Mucosa of descending colon (tissue), 3 donors: ENCODE results near the gene MICALL1. TPM values are rescaled to one million over a fixed set of nuclear protein-coding genes. Genes with fewer than 3 reads are reported as not detected.

Experiments used
- ATAC-seq: fragments of 200-7000 bp; cut with Tn5 transposase; one replicate; pipeline ENCODE4 v1.9.1; 2020; ENCODE audit warnings: mild to moderate bottlenecking, moderate library complexity
- DNase-seq, 3 donors: peaks; one replicate each; pipeline ENCODE4 v3.0.0-alpha.2; 2020
- H3K36me3 ChIP-seq: fragments of 200-600 bp; one replicate; pipeline ENCODE4 v1.8.0; 2021; ENCODE audit warnings: low read depth, mild to moderate bottlenecking
- H3K4me1 ChIP-seq: fragments of 200-600 bp; one replicate; pipeline ENCODE4 v1.8.0; 2021; ENCODE audit warnings: low read depth, mild to moderate bottlenecking
- H3K4me3 ChIP-seq: fragments of 200-600 bp; one replicate; pipeline ENCODE4 v1.8.0; 2021; ENCODE audit warnings: mild to moderate bottlenecking
- H3K9me3 ChIP-seq: fragments of 200-600 bp; one replicate; pipeline ENCODE4 v1.8.0; 2021; ENCODE audit warnings: mild to moderate bottlenecking
- CTCF ChIP-seq: fragments of 200-600 bp; IDR thresholded peaks from one replicate; pipeline ENCODE4 v1.8.0; 2022; ENCODE audit warnings: antibody characterized with exemption, mild to moderate bottlenecking
- intact Hi-C, 2 donors: fragments of 100-400 bp; cut with DNase I in 1 of 2; cut with micrococcal nuclease in 1 of 2; formaldehyde crosslinking; loops; one replicate each; pipeline versions ENCODE4 v1.11.0 to v1.11.1; 2022; cut with DNase I, micrococcal nuclease
- total RNA-seq, 3 donors: library from RNA; stranded (reverse); fragmentation: NEBNext Ultra II Directional in 2 of 3; extraction: Animal tissue kit (Norgen Biotek cat#: 25700) in 2 of 3; gene quantifications; one replicate each; pipeline versions ENCODE4 v1.2.1 to v1.2.4, GENCODE V29; 2021 to 2023
- donor health status: DM: no; HTN: no; CAD: no; lungs with moderate emphysema.
- donor health status: DM: no; HTN: no; CAD: no.
- donor health status: DM: no; HTN: yes; CAD: no.

The MICALL1 gene
- total RNA-seq, 3 donors from 2014 or later = 26.1 to 100 (median 28.6) TPM

GRCh38 chr22:37913233-37913721 lies 7.2 kb downstream of the MICALL1 start:
- ATAC-seq = no peak

GRCh38 chr22:37916311-37916710 lies 10.2 kb downstream of the MICALL1 start:
- no peak for ATAC-seq
- Histone ChIP-seq H3K36me3 (no peaks in the 10 kb centered on the region), H3K9me3 (no peaks in the 10 kb centered on the region), H3K4me1 (no peaks in the 10 kb centered on the region), H3K4me3 (no peak overlapping the region)
- no peak for DNase-seq
- TF ChIP-seq CTCF = no peak
- intact Hi-C loops = no loop called here

More at GRCh38 chr22:37913233-37913721, 7.2 kb downstream of the MICALL1 start:
- Histone ChIP-seq H3K36me3 (no peaks in the 10 kb centered on the region), H3K4me1 (no peaks in the 10 kb centered on the region), H3K9me3 (no peaks in the 10 kb centered on the region), H3K4me3 (no peak overlapping the region)
- no peak for DNase-seq
- intact Hi-C loops = no loop called here
- no peak for TF ChIP-seq CTCF

GRCh38 chr22:37917874-37918548 lies 11.9 kb downstream of the MICALL1 start:
- no peaks in the 10 kb centered on the region for H3K9me3 ChIP-seq
- no peak for TF ChIP-seq CTCF
- DNase-seq (no peak), ATAC-seq (no peak)
- H3K4me3 ChIP-seq = no peak overlapping the region
- intact Hi-C loops = no loop called here
- H3K36me3 ChIP-seq = no peaks in the 10 kb centered on the region
- H3K4me1 ChIP-seq = no peaks in the 10 kb centered on the region

GRCh38 chr22:37918580-37919270 lies 12.6 kb downstream of the MICALL1 start:
- intact Hi-C loops = no loop called here
- H3K4me3 ChIP-seq = no peak overlapping the region
- no peak for DNase-seq
- no peak for TF ChIP-seq CTCF
- ATAC-seq = no peak
- H3K36me3 ChIP-seq = no peaks in the 10 kb centered on the region
- H3K9me3 ChIP-seq = no peaks in the 10 kb centered on the region
- no peaks in the 10 kb centered on the region for H3K4me1 ChIP-seq

GRCh38 chr22:37920126-37920525 lies 14.0 kb downstream of the MICALL1 start:
- H3K4me1 ChIP-seq = no peaks in the 10 kb centered on the region
- intact Hi-C loops = no loop called here
- H3K4me3 ChIP-seq = no peak overlapping the region
- no peak for ATAC-seq
- H3K9me3 ChIP-seq = no peaks in the 10 kb centered on the region
- DNase-seq = no peak
- no peaks in the 10 kb centered on the region for H3K36me3 ChIP-seq
- no peak for TF ChIP-seq CTCF
